Right cardiac atrium (tissue), 5 donors: ENCODE results near the gene CRNKL1. TPM values are rescaled to one million over a fixed set of nuclear protein-coding genes. Genes with fewer than 3 reads are reported as not detected.

ENCODE experiments used
- ATAC-seq, 2 donors: fragments of 200-7000 bp; cut with Tn5 transposase; one replicate each; pipeline versions ENCODE4 v1.8.0 to v1.9.1; 2020; ENCODE audit warnings: moderate library complexity in 2 of 2, mild to moderate bottlenecking in 1 of 2
- DNase-seq, 3 donors: peaks; one replicate each; pipeline ENCODE4 v3.0.0-alpha.2; 2020
- H3K27ac ChIP-seq: one replicate; pipeline ENCODE4 v1.5.1; 2013; ENCODE audit warnings: mild to moderate bottlenecking, low read length, control low read depth, moderate library complexity
- H3K27me3 ChIP-seq: one replicate; pipeline ENCODE4 v1.6.1; 2013; ENCODE audit not compliant: control insufficient read depth, insufficient read depth
- H3K4me1 ChIP-seq: one replicate; pipeline ENCODE4 v1.6.1; 2013; ENCODE audit warnings: low read length; ENCODE audit not compliant: control insufficient read depth, insufficient read depth
- H3K4me3 ChIP-seq: one replicate; pipeline ENCODE4 v1.5.1; 2013; ENCODE audit warnings: low read length, control low read depth
- H3K9me3 ChIP-seq: one replicate; pipeline ENCODE4 v1.6.1; 2013; ENCODE audit warnings: low read length; ENCODE audit not compliant: control insufficient read depth
- WGBS: extraction: QIAGEN DNeasy Blood & Tissue Kit; methylation state at CpG from one replicate; pipeline ENCODE4 v1.1.7; 2013; 5-methylcytosine and 5-hydroxymethylcytosine counted together
- intact Hi-C, 4 donors: fragments of 100-400 bp; cut with DNase I; formaldehyde crosslinking; loops; one replicate each; pipeline versions ENCODE4 v1.11.0 to v1.14.0; 2022 to 2023
- polyA plus RNA-seq: library from polyadenylated mRNA; stranded (reverse); fragments of 200-250 nt; gene quantifications from one replicate; pipeline ENCODE4 v1.2.3, GENCODE V29; 2013
- total RNA-seq, 4 donors: library from RNA; stranded (reverse); fragmentation: NEBNext Ultra II Directional; extraction: Animal tissue kit (Norgen Biotek cat#: 25700); gene quantifications; one replicate each; pipeline ENCODE4 v1.2.1, GENCODE V29; 2021
- donor health status: healthy with polysubstance abuse.
- donor health status: DM: no; HTN: yes; CAD: no.
- donor health status: DM: no; HTN: no; CAD: no.
- donor health status: DM: no; HTN: yes; CAD: no; lungs with severe emphysema.
- donor health status: DM: yes; HTN: yes; CAD: no.

The CRNKL1 gene
- total and polyA plus RNA-seq, 5 donors, result 10.9 to 17.6 (median 15.9) TPM

GRCh38 chr20:20060234-20060998 lies 8.2 kb upstream of the CRNKL1 start:
- H3K9me3 ChIP-seq, result no peaks in the 10 kb centered on the region
- no peak overlapping the region for H3K4me3 ChIP-seq
- ATAC-seq (no peak), DNase-seq (no peak)
- intact Hi-C loops, result no loop called here
- 80% methylated on average over 6 of the region's 6 CpGs for WGBS
- H3K27ac ChIP-seq, result no peak overlapping the region
- H3K4me1 ChIP-seq, result no peaks in the 10 kb centered on the region
- no peaks in the 10 kb centered on the region for H3K27me3 ChIP-seq

- ATAC-seq (no peak), DNase-seq (no peak)
- 2% methylated on average over 13 of the region's 13 CpGs for WGBS
- no peaks in the 10 kb centered on the region for H3K27me3 ChIP-seq
- peak overlapping the region; percentile 88 for H3K4me3 ChIP-seq
- no peaks in the 10 kb centered on the region for H3K9me3 ChIP-seq
- intact Hi-C loops, result no loop called here
- peak overlapping the region; percentile 73 for H3K27ac ChIP-seq
- H3K4me1 ChIP-seq, result no peaks in the 10 kb centered on the region
Measured at GRCh38 chr20:20051767-20052073, 546 bp downstream of the CRNKL1 start.

- Histone ChIP-seq H3K4me1 (no peaks in the 10 kb centered on the region), H3K27me3 (no peaks in the 10 kb centered on the region), H3K27ac (no peak overlapping the region), H3K9me3 (no peaks in the 10 kb centered on the region), H3K4me3 (no peak overlapping the region)
- WGBS, result 94% methylated on average over 6 of the region's 6 CpGs
- DNase-seq (no peak), ATAC-seq (no peak)
- intact Hi-C loops, result no loop called here
Measured at GRCh38 chr20:20039752-20040387, 12.4 kb downstream of the CRNKL1 start.

GRCh38 chr20:20038586-20038985 lies 13.7 kb downstream of the CRNKL1 start:
- DNase-seq (no peak), ATAC-seq (no peak)
- Histone ChIP-seq H3K9me3 (no peaks in the 10 kb centered on the region), H3K4me3 (no peak overlapping the region), H3K27me3 (no peaks in the 10 kb centered on the region), H3K4me1 (no peaks in the 10 kb centered on the region), H3K27ac (no peak overlapping the region)
- intact Hi-C loops, result no loop called here
- WGBS, result 91% methylated on average over 6 of the region's 6 CpGs

GRCh38 chr20:20037960-20038359 lies 14.3 kb downstream of the CRNKL1 start:
- Histone ChIP-seq H3K27me3 (no peaks in the 10 kb centered on the region), H3K27ac (no peak overlapping the region), H3K9me3 (no peaks in the 10 kb centered on the region), H3K4me1 (no peaks in the 10 kb centered on the region), H3K4me3 (no peak overlapping the region)
- 66% methylated on average over 5 of the region's 5 CpGs for WGBS
- no peak for ATAC-seq
- intact Hi-C loops, result no loop called here
- no peak for DNase-seq

- 80% methylated on average over 3 of the region's 3 CpGs for WGBS
- Histone ChIP-seq H3K4me1 (no peaks in the 10 kb centered on the region), H3K9me3 (no peaks in the 10 kb centered on the region), H3K27me3 (no peaks in the 10 kb centered on the region), H3K27ac (no peak overlapping the region), H3K4me3 (no peak overlapping the region)
- intact Hi-C loops, result no loop called here
- ATAC-seq, result no peak
- no peak for DNase-seq
Measured at GRCh38 chr20:20036756-20037155, 15.5 kb downstream of the CRNKL1 start.

GRCh38 chr20:20034486-20034885 lies 17.8 kb downstream of the CRNKL1 start:
- Histone ChIP-seq H3K9me3 (no peaks in the 10 kb centered on the region), H3K4me3 (no peak overlapping the region)
- ATAC-seq, result no peak

GRCh38 chr20:20031790-20032189 lies 20.5 kb downstream of the CRNKL1 start:
- Histone ChIP-seq H3K27ac (no peak overlapping the region), H3K27me3 (no peaks in the 10 kb centered on the region), H3K9me3 (no peaks in the 10 kb centered on the region), H3K4me3 (no peak overlapping the region), H3K4me1 (no peaks in the 10 kb centered on the region)
- intact Hi-C loops, result no loop called here
- DNase-seq (no peak), ATAC-seq (no peak)
- WGBS, result 88% methylated on average over 5 of the region's 5 CpGs

More at GRCh38 chr20:20034486-20034885, 17.8 kb downstream of the CRNKL1 start:
- intact Hi-C loops, result no loop called here
- Histone ChIP-seq H3K27ac (no peak overlapping the region), H3K4me1 (no peaks in the 10 kb centered on the region), H3K27me3 (no peaks in the 10 kb centered on the region)
- DNase-seq, result no peak
- 70% methylated on average over 4 of the region's 4 CpGs for WGBS

- Histone ChIP-seq H3K4me3 (no peak overlapping the region), H3K27ac (no peak overlapping the region), H3K27me3 (no peaks in the 10 kb centered on the region), H3K9me3 (no peaks in the 10 kb centered on the region), H3K4me1 (no peaks in the 10 kb centered on the region)
- no peak for DNase-seq
- intact Hi-C loops, result no loop called here
- no peak for ATAC-seq
- WGBS, result 89% methylated on average over 2 of the region's 2 CpGs
Measured at GRCh38 chr20:20027284-20027683, 25.0 kb downstream of the CRNKL1 start.

- H3K27ac ChIP-seq, result no peak overlapping the region
- intact Hi-C loops, result no loop called here
- H3K27me3 ChIP-seq, result no peaks in the 10 kb centered on the region
- DNase-seq (no peak), ATAC-seq (no peak)
- no peaks in the 10 kb centered on the region for H3K9me3 ChIP-seq
- no peaks in the 10 kb centered on the region for H3K4me1 ChIP-seq
- no peak overlapping the region for H3K4me3 ChIP-seq
Measured at GRCh38 chr20:20024942-20025341, 27.3 kb downstream of the CRNKL1 start.

GRCh38 chr20:20023395-20023794 lies 28.9 kb downstream of the CRNKL1 start:
- WGBS, result 94% methylated on average over 3 of the region's 3 CpGs
- Histone ChIP-seq H3K27me3 (no peaks in the 10 kb centered on the region), H3K27ac (no peak overlapping the region), H3K9me3 (no peaks in the 10 kb centered on the region), H3K4me3 (no peak overlapping the region), H3K4me1 (peaks cover 7% of the 10 kb centered on the region)
- no peak for DNase-seq
- ATAC-seq, result no peak
- intact Hi-C loops, result no loop called here

GRCh38 chr20:20022498-20022897 lies 29.8 kb downstream of the CRNKL1 start:
- peaks cover 7% of the 10 kb centered on the region for H3K4me1 ChIP-seq
- ATAC-seq, result no peak
- H3K9me3 ChIP-seq, result no peaks in the 10 kb centered on the region
- H3K27me3 ChIP-seq, result no peaks in the 10 kb centered on the region
- intact Hi-C loops, result no loop called here
- DNase-seq, result no peak
- no peak overlapping the region for H3K4me3 ChIP-seq
- no peak overlapping the region for H3K27ac ChIP-seq
